NCI-H510A (cell line): ENCODE data around the gene GCN1.
A peak's percentile ranks its signal among the peaks of the same experiment; 100 is the strongest.

Experiments used
- DNase-seq: peaks from one replicate; lab custom pipeline; 2025; lab: John Stamatoyannopoulos, UW

The GCN1 gene

GRCh38 chr12:120116441-120116791 is 78.1 kb downstream of the GCN1 start, which contains the start of gene RAB35:
Gene RAB35 (minus strand): TSS chr12:120116753. CDS start chr12:120116650, 103 bp downstream.
- no peak for DNase-seq

DNA sequence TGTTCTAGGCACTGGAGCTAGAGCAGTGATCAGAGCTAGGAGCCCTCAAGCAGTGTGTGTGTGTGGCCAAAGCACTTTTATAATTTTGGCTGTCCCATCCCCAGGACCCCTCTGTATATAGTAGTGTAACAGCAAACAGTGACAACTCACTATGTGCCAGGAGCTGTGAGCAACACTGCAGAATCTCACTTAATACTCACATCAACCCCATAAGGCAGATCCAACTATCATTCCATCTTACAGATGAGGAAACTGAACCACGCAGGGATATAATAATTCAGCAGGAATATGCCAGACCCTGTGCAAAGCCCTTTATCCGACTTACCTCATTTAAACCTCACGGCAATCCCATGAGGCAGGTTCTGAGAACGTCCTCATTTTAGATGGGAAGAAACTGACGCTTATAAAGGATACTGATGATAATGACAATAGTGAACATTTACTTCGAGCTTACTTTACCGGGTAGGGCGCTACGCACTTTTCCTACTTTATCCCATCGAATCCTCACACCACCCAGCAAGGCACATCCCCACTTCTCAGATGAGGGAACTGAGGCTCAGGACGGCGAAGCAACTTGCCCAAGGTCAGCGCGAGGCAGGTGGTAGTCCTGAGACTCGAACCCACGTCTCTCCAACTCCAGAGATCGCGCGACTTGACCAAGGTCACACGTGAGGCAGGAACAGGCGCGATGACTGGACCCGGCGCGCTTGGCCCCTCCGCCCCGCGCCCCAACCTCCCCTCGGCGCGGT is 78.6 kb downstream of the GCN1 start:
- DNase-seq, result peak; percentile 19

DNA sequence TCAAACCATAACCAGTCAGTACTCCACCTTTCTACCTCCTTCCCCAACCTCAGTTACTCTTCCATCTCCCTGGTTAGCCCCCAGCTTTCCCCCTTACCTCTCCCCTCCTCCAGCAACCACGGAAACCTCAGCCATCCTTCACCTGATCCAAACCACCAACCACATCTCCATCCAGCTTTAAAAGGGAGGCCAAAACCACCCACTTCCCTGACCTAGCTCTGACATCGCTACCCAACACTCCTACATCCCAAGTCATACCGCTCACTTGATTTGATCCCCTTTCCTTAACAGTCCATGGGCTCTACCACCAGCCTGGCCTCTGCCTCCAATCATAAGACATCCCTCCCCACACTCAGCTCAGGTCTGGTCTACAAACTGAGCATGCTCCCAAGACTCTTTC is 79.4 kb downstream of the GCN1 start:
- DNase-seq, result no peak

GRCh38 chr12:120110550-120111501 is 83.7 kb downstream of the GCN1 start:
- no peak for DNase-seq

GRCh38 chr12:120109570-120110267 is 84.8 kb downstream of the GCN1 start:
- DNase-seq, result no peak

GRCh38 chr12:120106151-120106550 is 88.4 kb downstream of the GCN1 start:
- DNase-seq, result no peak

DNA sequence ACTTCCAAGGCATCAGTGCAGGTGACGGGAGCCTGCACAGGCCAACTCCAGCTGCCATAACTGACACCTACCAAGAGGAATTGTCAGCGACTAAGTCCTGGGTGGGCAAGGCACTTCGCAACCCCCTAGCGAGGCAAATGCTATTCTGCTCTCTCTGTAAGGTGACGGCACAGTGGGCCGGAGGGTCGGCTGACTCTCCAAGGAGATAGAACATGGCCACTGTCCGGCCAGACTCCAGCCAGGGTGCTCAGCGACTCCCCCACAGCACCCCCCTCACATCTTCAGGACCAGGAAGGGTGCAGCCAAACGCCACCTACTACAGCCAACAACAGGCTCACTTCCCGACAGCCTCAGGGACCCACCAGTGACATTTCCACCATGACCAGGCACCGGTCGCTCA is 91.1 kb downstream of the GCN1 start:
- no peak for DNase-seq

- no peak for DNase-seq
Measured at GRCh38 chr12:120103044-120103338, 91.5 kb downstream of the GCN1 start.

GRCh38 chr12:120102189-120103043 is 92.1 kb downstream of the GCN1 start:
- DNase-seq, result no peak

DNA sequence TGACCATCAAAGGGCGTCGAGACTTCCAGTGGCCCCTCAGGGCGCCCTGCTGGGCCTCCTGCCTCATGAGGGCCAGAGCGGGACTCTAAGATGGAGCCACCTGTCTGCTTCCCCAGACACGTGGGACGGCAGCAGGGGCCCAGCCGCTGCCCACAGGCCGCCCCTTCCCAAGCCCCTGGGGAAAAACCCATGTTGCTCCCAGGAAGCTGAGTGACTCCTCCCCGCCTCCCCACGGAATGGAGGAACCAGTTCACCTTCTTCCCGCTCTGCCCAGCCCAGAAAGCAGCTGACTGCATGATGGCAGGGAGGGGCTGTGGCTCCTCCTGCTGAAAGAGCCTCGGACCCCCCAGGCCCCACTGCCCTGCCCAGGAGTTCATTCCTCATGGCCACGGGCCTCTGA is 92.9 kb downstream of the GCN1 start:
- DNase-seq, result no peak

GRCh38 chr12:120101182-120101581 is 93.3 kb downstream of the GCN1 start:
- no peak for DNase-seq

GRCh38 chr12:120100630-120101029 is 93.9 kb downstream of the GCN1 start:
- no peak for DNase-seq

- DNase-seq, result no peak
Measured at GRCh38 chr12:120099738-120100137, 94.8 kb downstream of the GCN1 start.

- DNase-seq, result no peak
Measured at GRCh38 chr12:120098756-120099470, 95.6 kb downstream of the GCN1 start.

DNA sequence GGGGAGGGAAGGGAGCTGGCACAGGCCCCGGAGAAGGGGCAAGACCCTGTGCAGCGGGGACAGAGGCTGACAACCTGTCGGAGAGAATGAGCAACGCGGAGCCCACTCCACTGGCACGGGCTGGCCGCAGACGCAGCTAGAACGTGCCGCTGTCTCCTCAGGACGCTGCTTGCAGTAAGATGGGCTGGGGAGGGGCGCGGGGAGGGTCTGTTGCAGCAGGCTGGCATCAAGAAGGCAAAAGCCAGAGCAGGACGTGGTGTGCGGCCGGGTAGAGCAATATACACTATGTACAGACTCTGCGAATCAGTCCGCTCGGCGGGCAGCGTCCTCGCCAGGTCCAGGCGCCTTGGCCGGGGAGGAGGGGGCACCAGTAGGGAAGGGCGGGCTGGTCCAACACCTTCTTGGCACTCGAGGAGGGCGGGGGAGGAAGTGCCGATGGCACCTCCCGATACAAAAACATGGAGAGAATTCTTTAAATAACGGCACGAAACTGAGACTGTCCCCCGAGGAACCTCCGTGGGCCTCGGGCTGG is 97.8 kb downstream of the GCN1 start:
- DNase-seq, result no peak

DNA sequence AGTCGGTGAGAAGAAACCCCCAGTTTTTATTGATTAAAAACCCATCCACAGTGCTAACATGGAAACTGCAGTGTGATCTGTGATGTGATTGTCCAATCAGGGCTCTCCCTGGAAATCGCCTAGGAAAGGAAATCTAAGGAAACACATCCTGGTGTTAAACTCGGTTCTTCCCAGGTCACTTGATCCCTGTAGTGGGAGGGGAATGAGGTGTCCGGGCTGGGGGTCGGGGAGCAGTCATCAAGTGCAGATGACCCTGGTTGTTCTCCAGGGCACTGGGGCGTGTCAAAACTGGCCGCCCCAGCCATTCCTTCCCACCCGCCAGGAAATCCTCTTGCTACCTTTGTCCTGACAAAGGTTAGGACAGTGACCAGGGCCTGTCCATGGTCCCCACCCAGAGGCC is 98.8 kb downstream of the GCN1 start:
- no peak for DNase-seq

- DNase-seq, result no peak
Measured at GRCh38 chr12:120095331-120095730, 99.2 kb downstream of the GCN1 start.

DNA sequence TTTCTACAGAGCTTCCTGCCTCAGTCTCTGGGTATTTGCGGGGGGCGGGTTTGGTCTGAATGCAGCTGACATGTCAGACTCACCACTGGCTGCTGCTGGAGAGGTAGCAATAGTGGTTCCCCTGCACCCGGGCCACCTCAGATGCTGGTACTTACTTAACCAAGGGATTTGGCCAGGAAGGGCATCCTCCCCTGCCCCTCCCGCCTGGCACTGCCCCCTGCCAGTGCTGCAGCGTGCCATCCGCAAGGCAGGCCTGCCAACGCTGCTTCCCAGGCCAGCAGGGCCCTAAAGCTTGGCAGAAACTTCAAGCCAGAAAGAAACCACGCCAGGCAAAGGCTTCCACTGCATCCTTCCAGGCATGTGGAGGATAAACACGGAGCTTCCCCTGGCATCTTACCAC is 100.0 kb downstream of the GCN1 start:
- no peak for DNase-seq

- peak; percentile 68 for DNase-seq
Measured at GRCh38 chr12:120093592-120094355, 100.7 kb downstream of the GCN1 start.

DNA sequence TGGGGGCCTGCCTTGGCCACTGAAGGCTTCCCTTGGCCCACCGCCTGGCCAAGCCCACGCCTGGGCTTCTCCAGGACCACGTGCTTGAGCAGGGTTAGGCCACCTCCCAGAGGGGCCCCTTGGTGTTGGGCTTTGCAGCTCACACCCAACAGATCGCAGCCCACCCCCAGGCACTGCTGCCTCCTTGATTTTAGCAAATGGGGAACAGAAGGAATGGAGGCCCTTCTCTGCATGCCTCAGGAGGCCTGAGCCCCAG is 101.3 kb downstream of the GCN1 start:
- no peak for DNase-seq
